K562 (cell line): Measurements from ENCODE around the gene IRAK3.

Experiments
- POLR3A ChIP-seq: IDR thresholded peaks from 2 replicates; pipeline ENCODE4 v1.6.1; 2011; ENCODE audit warnings: borderline replicate concordance, mild to moderate bottlenecking, moderate library complexity; ENCODE audit not compliant: insufficient read length, insufficient read depth; ENCODE audit errors: extremely low read depth
- ZNF134 ChIP-seq: fragments of 250-450 bp; sonication (Bioruptor Pico); conservative IDR thresholded peaks from 2 replicates; pipeline ENCODE4 v1.4.0; 2020

DNA sequence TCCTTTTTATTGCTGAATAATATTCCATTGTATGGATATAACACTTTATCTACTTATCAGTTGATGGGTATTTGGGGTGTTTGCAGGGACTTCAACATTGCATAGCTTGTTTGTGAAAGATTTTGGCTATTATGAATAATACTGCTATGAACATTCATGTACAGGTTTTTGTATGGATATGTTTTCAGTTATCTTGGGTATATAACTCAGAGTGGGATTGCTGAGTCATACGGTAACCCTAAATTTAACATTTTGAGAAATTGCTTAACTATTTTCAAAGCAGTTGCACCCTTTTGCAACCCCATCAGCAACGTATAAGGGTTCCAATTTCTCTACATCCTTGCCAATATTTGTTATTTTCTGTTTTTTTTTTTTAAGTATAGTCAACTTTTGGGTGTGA, 86.0 kb downstream of the IRAK3 start:
- no peak for TF ChIP-seq ZNF134
- no peak for TF ChIP-seq POLR3A
